COLO829 (cell line): ENCODE data around the gene OCA2.
"Not testable (repeated sequence)": the region's sequence is repeated elsewhere in the genome, so short reads cannot be mapped to it uniquely, and the experiment has no call there.

Experiments
- DNase-seq: peaks from one replicate; pipeline ENCODE4 v3.0.0; 2012; ENCODE audit warnings: low spot score

The OCA2 gene

DNA sequence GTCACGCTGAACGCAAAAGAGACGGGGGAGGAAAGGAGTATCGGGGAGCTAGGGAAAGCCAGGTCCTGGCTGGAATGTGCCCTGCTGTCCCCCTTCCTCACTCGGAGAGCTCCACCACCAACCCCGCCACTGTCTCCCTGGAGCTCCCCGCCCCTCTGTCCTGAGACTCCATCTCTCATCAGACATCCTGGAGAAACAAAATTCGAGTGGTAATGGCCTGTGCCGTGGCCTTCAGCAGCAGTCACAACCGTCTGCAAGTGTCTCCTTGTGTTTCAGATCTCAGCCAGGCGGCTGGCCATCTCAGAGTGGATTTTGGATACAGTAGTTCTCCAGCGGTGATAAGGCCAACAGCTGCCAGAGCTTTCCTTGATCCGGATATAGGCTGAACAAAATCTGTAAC is 76.9 kb downstream of the OCA2 start:
- no peak for DNase-seq

- DNase-seq = peak; percentile 50
These were observed 77.7 kb downstream of the OCA2 start for GRCh38 chr15:28021281-28022039.

DNA sequence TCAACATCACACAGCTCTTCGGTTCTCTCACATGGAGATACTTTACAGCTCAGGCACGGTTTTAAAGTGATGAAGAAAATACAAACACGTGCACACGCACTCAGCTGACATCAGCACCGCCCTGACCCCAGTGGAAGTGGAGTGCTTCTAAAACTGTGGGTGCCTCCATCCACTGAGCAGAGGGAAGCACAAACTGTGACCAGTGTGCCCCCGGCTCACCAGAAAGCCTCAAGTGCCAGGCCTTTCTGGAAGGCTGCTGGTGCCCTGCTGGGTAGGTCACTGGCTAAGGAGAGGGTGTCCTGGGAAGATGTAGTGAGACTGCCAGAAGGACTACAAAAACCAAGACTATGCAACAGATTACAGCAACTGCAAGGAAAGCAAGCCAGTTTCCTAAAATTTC is 78.5 kb downstream of the OCA2 start:
- no peak for DNase-seq

- no peak for DNase-seq
These were observed 79.4 kb downstream of the OCA2 start for GRCh38 chr15:28019594-28020309.

GRCh38 chr15:28018291-28019044 is 80.6 kb downstream of the OCA2 start:
- DNase-seq = no peak

GRCh38 chr15:28017423-28017924 is 81.6 kb downstream of the OCA2 start:
- DNase-seq = no peak

DNA sequence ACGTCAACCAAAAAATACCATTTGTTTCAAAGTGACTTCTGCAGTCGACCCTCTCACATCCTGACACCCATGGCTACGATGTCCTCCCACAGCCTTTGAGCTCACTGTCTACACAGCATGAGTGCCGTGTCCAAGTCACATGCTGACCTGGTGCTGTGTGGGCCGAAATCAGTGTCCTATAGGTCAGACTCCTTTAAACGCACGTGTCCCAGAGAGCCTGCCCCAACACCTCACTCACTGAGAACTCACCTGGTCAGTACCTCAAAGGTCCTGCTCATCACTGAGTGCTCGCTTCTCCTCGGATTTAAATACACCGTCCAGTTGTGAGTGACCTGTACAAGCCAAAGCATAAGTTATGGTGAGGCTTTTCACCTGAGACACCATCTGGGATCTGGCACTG is 83.3 kb downstream of the OCA2 start:
- DNase-seq = no peak

GRCh38 chr15:28014623-28015200 is 84.4 kb downstream of the OCA2 start:
- no peak for DNase-seq

GRCh38 chr15:28013976-28014375 is 85.1 kb downstream of the OCA2 start:
- no peak for DNase-seq

- DNase-seq = no peak
These were observed 85.6 kb downstream of the OCA2 start for GRCh38 chr15:28013480-28013879.

- DNase-seq = no peak
These were observed 86.9 kb downstream of the OCA2 start for GRCh38 chr15:28012231-28012630.

- not testable (repeated sequence) for DNase-seq
These were observed 90.9 kb downstream of the OCA2 start for GRCh38 chr15:28008175-28008574.

GRCh38 chr15:28006116-28006905 is 92.8 kb downstream of the OCA2 start:
- no peak for DNase-seq

DNA sequence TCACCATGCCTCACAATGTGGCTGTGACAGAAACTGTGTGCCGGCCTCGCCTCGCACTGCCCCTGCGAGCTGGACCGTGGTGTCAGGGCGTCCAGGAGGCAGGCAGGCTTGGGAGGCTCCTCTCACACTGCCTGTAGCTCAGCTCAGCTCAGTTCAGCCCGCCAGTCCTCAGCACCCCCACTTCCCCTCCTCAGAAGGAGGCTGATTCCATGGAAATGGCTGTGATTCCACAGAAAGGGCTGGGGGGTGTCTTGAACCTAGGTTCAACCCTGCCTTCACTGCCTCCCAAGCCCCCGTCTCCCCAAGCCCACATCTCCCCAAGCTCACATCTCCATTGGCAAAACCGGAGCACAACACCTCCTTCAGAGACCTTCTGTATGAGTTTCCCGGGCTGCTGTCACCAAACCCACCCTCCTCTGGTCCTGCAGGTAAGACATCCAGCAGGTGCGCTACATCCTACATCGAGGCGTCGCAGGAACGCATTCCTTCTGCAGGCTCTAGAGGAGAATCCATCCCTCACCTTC is 94.0 kb downstream of the OCA2 start:
- DNase-seq = no peak

GRCh38 chr15:28004143-28005003 is 94.7 kb downstream of the OCA2 start:
- DNase-seq = no peak

GRCh38 chr15:28003302-28004037 is 95.6 kb downstream of the OCA2 start:
- DNase-seq = no peak

DNA sequence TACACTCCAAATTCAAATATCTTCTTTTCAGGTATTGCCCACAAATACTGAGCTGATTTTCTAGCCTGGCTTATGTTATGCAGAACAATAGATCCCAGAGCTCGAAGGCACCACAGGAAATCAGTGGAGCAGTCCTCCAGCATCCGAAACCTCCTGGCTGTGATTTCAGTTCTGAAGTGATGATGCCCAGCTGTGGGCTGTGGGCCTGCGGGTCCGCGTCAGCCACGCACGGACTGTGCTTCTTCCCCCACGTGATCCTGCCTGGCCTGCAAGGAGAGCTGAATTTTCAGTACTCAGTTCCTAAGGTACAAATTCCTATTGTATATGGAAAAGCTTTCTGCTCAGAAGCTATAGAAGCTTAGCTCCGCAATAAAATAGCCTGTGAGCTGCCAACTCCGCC is 96.2 kb downstream of the OCA2 start:
- DNase-seq = no peak

DNA sequence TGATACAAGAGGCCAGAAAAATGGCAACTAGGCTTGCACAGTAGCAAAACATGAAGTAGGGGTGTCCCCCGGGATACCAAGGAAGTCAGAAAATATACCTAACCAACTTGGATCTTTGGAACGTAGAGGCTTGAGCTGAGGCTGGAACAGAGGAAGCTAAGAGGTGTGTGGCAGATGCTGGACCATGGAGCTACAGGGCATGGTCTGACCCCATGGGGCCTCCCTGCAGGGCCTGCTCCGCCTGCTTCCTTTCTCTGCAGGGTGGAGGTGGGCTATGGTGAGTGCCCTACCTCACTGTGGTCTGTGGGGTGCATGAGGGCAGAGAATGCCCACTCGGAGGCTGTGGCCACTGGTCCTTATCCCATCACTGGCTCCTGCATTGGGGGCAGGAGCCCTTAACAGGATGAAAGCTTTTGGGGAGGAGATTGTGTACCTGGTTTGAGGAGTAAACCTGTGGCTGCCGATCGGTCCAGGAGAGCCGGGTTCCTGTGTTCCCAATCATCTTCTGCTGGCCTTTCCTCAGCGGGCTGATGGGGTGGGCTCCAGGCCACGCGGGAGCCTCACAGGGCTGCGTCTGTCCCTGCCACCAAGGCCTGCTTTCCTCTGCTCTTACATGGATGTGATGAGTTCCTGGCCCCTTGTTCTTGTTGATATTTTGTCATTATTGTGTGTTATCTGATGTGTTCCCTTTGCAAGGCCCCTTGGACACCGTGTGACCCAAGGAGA is 96.8 kb downstream of the OCA2 start:
- DNase-seq = no peak

DNA sequence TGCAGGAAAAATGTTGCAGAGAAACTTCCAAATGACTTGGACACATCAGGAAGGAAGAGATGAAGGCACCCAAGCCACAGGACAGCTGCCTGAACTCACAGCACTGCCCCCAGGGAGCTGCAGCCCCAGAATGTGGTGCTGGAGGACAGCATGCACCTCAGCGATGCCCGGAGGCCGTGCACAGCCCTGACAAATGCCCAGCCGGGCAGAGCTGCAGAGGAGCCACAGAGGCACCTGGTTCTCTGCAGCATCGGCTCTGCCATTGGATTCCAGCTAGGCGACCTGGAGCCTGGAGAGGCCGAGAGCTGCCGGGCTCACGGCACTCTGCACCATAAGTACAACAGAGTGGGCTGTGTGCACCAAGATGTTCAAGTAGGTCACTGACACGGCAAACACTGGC is 97.5 kb downstream of the OCA2 start:
- no peak for DNase-seq
